DMS114 treated with DMSO at 0.1 percent for 48 hours (cell line): Measurements from ENCODE around the gene FOSL2.
"Not testable (repeated sequence)": the region's sequence is repeated elsewhere in the genome, so short reads cannot be mapped to it uniquely, and the experiment has no call there.

Experiments used
- DNase-seq: peaks from one replicate; lab custom pipeline; 2025; ENCODE audit not compliant: unreplicated experiment; lab: John Stamatoyannopoulos, UW

Gene FOSL2

GRCh38 chr2:28357055-28357454 lies 35.6 kb upstream of the FOSL2 start:
- no peak for DNase-seq

DNA sequence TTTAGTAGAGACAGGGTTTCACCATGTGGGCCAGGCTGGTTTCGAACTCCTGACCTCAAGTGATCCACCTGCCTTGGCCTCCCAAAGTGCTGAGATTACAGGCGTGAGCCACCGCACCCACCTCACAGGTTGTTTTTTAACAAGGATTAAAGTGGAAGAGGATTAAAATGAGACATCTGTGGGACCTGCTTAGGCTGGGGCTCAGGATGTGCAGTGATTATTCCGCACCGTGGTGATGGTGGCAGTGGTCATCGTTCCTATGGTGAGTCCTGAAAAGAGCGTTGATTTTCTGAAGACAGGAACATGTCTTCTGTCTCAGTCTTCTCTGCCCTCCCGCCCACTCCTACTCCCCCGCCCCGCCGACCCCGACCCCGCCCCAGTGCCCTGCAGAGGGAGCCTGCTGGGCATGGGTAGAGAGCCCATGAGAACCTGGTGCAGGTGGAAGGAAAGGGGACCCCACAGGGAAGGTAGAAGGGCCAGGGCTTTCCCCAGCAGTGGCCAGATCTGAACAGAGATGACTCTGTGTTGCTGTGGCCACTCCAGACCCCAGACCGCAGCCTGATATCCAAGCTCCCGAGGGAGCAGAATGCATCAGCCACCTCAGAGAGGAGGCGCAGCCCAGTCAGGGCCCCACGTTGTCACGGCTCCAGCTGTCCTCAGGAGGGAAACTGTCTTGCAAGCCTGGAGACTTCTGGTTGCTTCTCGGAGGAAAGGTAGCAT lies 34.5 kb upstream of the FOSL2 start:
- DNase-seq: no peak

GRCh38 chr2:28358668-28359201 lies 33.9 kb upstream of the FOSL2 start:
- DNase-seq: no peak

- no peak for DNase-seq
Measured at GRCh38 chr2:28359222-28360057, 33.2 kb upstream of the FOSL2 start.

- DNase-seq: no peak
Measured at GRCh38 chr2:28360058-28360717, 32.5 kb upstream of the FOSL2 start.

- no peak for DNase-seq
Measured at GRCh38 chr2:28360718-28361293, 31.9 kb upstream of the FOSL2 start.

GRCh38 chr2:28361991-28362710 lies 30.5 kb upstream of the FOSL2 start:
- DNase-seq: no peak

DNA sequence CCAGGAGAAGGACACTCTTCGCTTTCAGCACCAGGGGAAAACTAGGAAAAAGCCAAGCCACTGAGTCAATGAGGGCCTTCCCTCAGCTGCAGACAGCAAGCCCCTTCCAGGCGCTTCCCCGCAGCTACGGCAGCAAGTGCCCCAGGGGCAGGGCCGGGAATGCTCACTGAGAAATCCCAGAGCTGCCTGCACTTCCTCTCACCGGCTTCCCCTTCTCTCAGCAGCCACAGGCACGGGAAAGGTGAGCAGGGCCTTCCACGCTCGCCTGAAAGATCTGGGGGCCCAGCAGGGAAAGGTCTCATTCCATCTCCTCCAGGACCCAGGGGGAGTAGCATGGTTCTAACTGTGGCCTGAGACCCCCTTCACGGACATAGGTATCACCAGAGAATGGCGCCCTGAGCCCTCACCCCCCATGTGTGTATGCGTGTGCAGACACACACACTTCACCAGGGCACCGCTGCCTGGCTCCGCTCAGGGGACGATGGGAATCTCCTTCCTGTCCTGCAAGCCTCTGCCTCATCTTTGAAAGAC lies 29.6 kb upstream of the FOSL2 start:
- no peak for DNase-seq

- DNase-seq: no peak
Measured at GRCh38 chr2:28363686-28364280, 28.9 kb upstream of the FOSL2 start.

GRCh38 chr2:28364610-28365009 lies 28.0 kb upstream of the FOSL2 start:
- DNase-seq: no peak

GRCh38 chr2:28365158-28365557 lies 27.5 kb upstream of the FOSL2 start:
- DNase-seq: no peak

DNA sequence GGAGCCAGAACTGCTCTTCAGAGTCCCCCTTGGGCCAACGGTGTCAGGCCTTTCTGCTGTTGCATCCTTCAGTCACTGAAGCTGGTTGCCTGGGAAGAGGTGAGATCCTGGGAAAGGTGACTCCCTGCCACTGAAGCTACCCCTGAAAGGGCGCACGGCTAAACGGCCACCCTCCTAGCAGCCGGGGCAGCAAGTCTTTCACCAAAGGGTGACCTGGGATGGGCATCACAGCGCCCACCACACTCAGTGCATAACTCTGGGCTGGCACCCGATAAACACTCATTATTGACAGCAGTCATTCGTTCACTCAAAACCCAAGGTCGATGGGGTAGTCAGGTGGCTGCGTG lies 26.5 kb upstream of the FOSL2 start:
- DNase-seq: no peak

DNA sequence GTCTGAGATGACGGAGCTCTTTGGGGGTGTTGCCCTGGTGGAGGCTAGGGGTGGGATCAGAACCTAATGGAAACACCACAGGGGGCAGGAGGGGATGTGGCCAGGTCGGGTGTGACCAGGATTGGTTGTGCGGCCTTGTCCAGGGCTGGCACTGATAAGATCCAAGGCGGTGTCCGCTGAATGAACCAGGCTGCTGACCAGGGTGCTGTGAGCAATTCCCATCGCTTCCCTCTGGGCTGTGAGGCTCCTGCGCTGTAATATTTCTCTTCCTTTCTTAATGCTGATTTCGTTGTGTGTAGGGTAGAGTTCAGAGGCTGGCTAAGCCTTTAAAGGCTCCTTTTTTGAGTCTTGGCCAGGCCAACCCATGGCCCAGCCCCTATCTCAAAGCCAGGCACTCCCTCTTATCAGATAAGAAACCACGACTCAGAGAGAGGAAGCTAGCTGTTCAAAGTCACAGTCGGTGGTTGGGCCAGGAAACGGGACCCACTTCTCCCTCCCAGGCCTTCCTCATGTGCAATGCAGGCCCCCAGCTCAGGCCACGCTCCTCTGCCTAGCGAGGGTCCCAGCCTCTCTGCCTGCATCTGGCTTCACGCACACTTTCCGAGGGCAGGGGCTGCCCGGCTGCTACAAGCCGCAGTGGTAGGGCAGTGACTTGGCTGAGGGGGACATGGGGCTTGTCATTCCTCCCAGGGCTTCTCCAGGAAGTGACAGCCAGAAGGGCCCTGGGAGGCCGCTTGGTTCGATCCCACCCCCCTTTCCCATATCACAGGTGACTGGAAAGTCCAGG lies 26.0 kb upstream of the FOSL2 start:
- no peak for DNase-seq

DNA sequence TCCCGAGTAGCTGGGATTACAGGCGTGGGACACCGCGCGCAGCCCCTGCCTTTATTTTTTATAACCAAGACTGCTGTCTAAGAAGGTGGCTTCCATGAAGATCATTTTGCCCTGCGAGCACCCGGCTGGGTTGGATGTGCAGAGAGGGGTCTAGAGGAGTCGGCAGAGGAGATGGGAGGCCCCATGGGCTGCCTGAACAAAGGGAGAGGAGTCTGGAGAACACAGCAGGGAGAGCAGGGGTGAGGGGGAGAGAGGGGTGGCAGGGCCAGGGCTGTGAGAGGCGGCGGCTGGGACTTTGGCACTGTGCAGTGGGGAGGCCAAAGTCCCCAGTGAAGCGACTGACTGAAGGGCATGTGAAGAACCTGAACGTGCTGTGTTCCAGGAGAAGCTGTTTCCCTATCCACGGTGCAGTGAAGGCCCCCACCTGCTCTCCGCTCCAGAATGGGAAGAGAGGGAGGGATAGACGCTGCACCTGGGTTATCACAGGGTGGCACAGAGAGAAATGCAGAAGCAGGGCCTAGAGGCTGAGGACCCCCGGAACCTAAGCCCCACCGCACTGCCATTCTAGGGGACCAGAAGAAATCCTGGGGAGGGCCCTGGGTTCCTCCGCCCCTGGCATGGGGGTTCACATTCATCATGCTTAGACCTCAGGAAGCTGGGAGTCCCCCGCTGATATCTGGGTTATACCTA lies 24.8 kb upstream of the FOSL2 start:
- no peak for DNase-seq

DNA sequence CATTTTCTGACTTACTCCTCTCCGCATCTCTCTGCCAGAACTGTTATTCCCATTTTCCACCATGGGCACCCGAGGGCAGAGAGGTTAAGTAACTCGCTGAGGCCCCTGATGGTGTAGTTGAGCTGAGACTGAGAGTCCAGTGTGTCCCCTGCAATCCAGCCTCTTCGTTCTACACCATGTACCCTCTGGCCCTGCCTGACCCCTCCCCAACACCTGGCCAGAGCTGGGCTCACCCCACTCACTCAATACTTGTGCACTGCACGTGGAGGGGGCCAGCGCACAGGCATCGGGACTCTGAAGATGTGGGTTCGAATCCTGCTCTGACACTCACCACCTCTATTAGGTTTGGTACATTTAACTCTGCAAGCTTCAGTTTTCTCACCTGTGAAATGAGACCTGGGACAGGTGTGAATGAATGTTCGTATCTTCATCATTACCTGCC lies 24.3 kb upstream of the FOSL2 start:
- no peak for DNase-seq

GRCh38 chr2:28369358-28369757 lies 23.3 kb upstream of the FOSL2 start:
- DNase-seq: no peak

- DNase-seq: no peak
Measured at GRCh38 chr2:28370354-28370753, 22.3 kb upstream of the FOSL2 start.

- DNase-seq: not testable (repeated sequence)
Measured at GRCh38 chr2:28371728-28372127, 20.9 kb upstream of the FOSL2 start.

- DNase-seq: no peak
Measured at GRCh38 chr2:28373854-28374253, 18.8 kb upstream of the FOSL2 start.
